OCI-LY1 (cell line): Measurements from ENCODE around the gene SMCO3.

Source experiments
- H2AFZ ChIP-seq: fragments of 200-600 bp; sonication (generic), shearing (Covaris generic); 2 replicates; pipeline ENCODE4 v1.6.0; 2014; ENCODE audit warnings: antibody characterized with exemption, mild to moderate bottlenecking, low read length
- H3F3A ChIP-seq: fragments of 200-600 bp; sonication (generic), shearing (Covaris generic); 2 replicates; pipeline ENCODE4 v1.6.0; 2014; ENCODE audit warnings: mild to moderate bottlenecking, antibody characterized with exemption, low read length, moderate library complexity; ENCODE audit not compliant: insufficient read depth
- H3K27ac ChIP-seq: fragments of 200-600 bp; sonication (generic); 2 replicates; pipeline ENCODE4 v1.5.1; 2014; ENCODE audit warnings: low read length, mixed run types, mild to moderate bottlenecking, low read depth; ENCODE audit not compliant: poor library complexity, severe bottlenecking
- H3K27me3 ChIP-seq: fragments of 200-600 bp; sonication (generic); 2 replicates; pipeline ENCODE4 v1.6.0; 2014; ENCODE audit warnings: antibody characterized with exemption, mild to moderate bottlenecking, low read length, moderate library complexity; ENCODE audit not compliant: insufficient read depth
- H3K36me3 ChIP-seq: fragments of 200-600 bp; sonication (generic); 2 replicates; pipeline ENCODE4 v1.6.1; 2014; ENCODE audit warnings: mild to moderate bottlenecking, antibody characterized with exemption, low read length, moderate library complexity, mixed read lengths; ENCODE audit not compliant: insufficient read depth
- H3K4me1 ChIP-seq: fragments of 200-600 bp; sonication (generic); 2 replicates; pipeline ENCODE4 v1.5.1; 2014; ENCODE audit warnings: mild to moderate bottlenecking, low read length, moderate library complexity; ENCODE audit not compliant: insufficient read depth, severe bottlenecking
- H3K4me2 ChIP-seq: fragments of 200-600 bp; sonication (generic), shearing (Covaris generic); 2 replicates; pipeline ENCODE4 v1.6.1; 2014; ENCODE audit warnings: low read length
- H3K4me3 ChIP-seq: fragments of 200-600 bp; sonication (generic); 2 replicates; pipeline ENCODE4 v1.5.1; 2014; ENCODE audit warnings: low read length, low read depth, mild to moderate bottlenecking, mixed read lengths; ENCODE audit not compliant: poor library complexity, severe bottlenecking
- H3K79me2 ChIP-seq: fragments of 200-600 bp; shearing (Covaris generic); 2 replicates; pipeline ENCODE4 v1.6.1; 2016; ENCODE audit warnings: mixed run types, low read length, mixed read lengths; ENCODE audit not compliant: insufficient read depth
- H3K9ac ChIP-seq: fragments of 200-600 bp; sonication (generic), shearing (Covaris generic); 2 replicates; pipeline ENCODE4 v1.6.1; 2014; ENCODE audit warnings: mild to moderate bottlenecking, low read length, mixed read lengths
- H3K9me2 ChIP-seq: fragments of 200-600 bp; sonication (generic), shearing (Covaris generic); 2 replicates; pipeline ENCODE4 v1.6.1; 2014; ENCODE audit warnings: low read depth, mild to moderate bottlenecking, low read length, mixed read lengths
- H3K9me3 ChIP-seq: fragments of 200-600 bp; shearing (Covaris generic); 2 replicates; pipeline ENCODE4 v1.6.1; 2014; ENCODE audit warnings: low read length, mixed read lengths
- H4K20me1 ChIP-seq: fragments of 200-600 bp; sonication (generic), shearing (Covaris generic); 2 replicates; pipeline ENCODE4 v1.6.0; 2016; ENCODE audit warnings: mild to moderate bottlenecking, low read length; ENCODE audit not compliant: insufficient read depth
- EZH2 ChIP-seq: fragments of 200-600 bp; sonication (generic), shearing (Covaris generic); IDR thresholded peaks from 2 replicates; pipeline ENCODE4 v1.8.0; 2017; ENCODE audit warnings: borderline replicate concordance, mixed run types, mild to moderate bottlenecking, antibody characterized with exemption, low read length, moderate library complexity, mixed read lengths
- TF ChIP-seq, protein P1 (sequence below): fragments of 200-600 bp; sonication (generic), shearing (Covaris generic); IDR thresholded peaks from 2 replicates; pipeline ENCODE4 v1.5.1; 2017; ENCODE audit warnings: mild to moderate bottlenecking, antibody characterized with exemption, low read length, moderate library complexity, mixed read lengths

SMCO3 gene

DNA sequence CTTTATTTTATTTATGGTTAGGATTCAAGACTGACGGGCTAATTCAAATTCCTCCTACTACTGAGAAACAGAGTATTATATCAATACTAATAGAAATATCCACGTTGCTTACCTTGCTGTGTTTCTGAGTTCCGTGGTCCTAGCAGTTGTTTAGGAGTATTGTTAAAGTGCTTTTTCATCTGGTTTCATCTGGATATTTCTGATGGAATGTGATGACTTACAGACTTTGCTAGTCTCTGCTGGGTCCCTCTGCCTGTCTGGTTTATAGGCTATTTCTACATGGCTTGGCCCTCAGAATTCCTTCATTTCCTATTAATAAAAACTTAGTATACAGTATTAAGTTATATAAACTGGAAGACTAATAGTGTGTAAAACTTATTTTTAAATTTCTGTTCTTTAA is at the start of gene SMCO3:
SMCO3 (minus strand) TSS at position 169 of the 400 bp plus-strand sequence. CDS start 7,502 bp downstream, outside the sequence.
- Histone ChIP-seq H3K9me2 (no peaks in the 10 kb centered on the region), H3K27me3 (no peaks in the 10 kb centered on the region), H4K20me1 (no peaks in the 10 kb centered on the region), H3K4me2 (no peak within 1 kb of the TSS), H3K4me3 (no peak within 1 kb of the TSS), H3K4me1 (peaks cover 7% of the 10 kb centered on the region), H3K9ac (no peak within 1 kb of the TSS), H2AFZ (no peak within 1 kb of the TSS), H3K79me2 (no peaks in the 10 kb centered on the region), H3F3A (no peaks in the 10 kb centered on the region), H3K36me3 (no peaks in the 10 kb centered on the region; the same call in 1 of the 2 replicates), H3K9me3 (no peaks in the 10 kb centered on the region), H3K27ac (no peak within 1 kb of the TSS)
- TF ChIP-seq EZH2 = no peak
- TF ChIP-seq, protein P1, sequence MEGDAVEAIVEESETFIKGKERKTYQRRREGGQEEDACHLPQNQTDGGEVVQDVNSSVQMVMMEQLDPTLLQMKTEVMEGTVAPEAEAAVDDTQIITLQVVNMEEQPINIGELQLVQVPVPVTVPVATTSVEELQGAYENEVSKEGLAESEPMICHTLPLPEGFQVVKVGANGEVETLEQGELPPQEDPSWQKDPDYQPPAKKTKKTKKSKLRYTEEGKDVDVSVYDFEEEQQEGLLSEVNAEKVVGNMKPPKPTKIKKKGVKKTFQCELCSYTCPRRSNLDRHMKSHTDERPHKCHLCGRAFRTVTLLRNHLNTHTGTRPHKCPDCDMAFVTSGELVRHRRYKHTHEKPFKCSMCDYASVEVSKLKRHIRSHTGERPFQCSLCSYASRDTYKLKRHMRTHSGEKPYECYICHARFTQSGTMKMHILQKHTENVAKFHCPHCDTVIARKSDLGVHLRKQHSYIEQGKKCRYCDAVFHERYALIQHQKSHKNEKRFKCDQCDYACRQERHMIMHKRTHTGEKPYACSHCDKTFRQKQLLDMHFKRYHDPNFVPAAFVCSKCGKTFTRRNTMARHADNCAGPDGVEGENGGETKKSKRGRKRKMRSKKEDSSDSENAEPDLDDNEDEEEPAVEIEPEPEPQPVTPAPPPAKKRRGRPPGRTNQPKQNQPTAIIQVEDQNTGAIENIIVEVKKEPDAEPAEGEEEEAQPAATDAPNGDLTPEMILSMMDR = no peak

DNA sequence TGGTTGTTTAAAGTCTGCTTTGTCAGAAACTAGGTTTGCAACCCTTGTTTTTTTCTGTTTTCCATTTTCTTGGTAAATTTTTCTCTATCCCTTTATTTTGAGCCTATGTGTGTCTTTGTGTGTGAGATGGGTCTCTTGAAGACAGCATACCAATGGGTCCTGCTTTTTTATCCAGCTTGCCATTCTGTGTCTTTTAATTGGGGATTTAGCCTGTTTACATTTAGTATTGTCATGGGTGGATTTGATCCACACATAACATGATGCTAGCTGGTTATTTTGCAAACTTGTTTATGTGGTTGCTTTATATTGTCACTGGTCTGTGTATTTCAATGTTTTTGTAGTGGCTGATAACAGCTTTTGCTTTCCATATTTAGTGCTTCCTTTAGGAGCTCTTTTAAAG is 46.5 kb upstream of the SMCO3 start:
- Histone ChIP-seq H3K27ac (no peak overlapping the region), H3K36me3 (no peaks in the 10 kb centered on the region; the same call in 1 of the 2 replicates), H3K4me3 (no peak overlapping the region), H3K79me2 (no peaks in the 10 kb centered on the region), H2AFZ (no peak overlapping the region), H3K9me3 (peaks cover 5% of the 10 kb centered on the region; the same call in 1 of the 2 replicates), H3K4me1 (peaks cover 4% of the 10 kb centered on the region), H3K9me2 (no peaks in the 10 kb centered on the region), H3F3A (no peaks in the 10 kb centered on the region), H3K4me2 (no peak overlapping the region), H3K27me3 (no peaks in the 10 kb centered on the region), H3K9ac (no peak overlapping the region), H4K20me1 (no peaks in the 10 kb centered on the region)
- TF ChIP-seq, protein P1 = no peak
- TF ChIP-seq EZH2 = no peak

GRCh38 chr12:14858513-14858912 is 44.5 kb upstream of the SMCO3 start:
- TF ChIP-seq, protein P1 = no peak
- no peak for TF ChIP-seq EZH2

More at GRCh38 chr12:14858513-14858912, 44.5 kb upstream of the SMCO3 start:
- Histone ChIP-seq H3K36me3 (no peaks in the 10 kb centered on the region; the same call in 1 of the 2 replicates), H3K4me1 (peaks cover 21% of the 10 kb centered on the region), H3F3A (no peaks in the 10 kb centered on the region), H3K27ac (no peak overlapping the region), H3K9ac (no peak overlapping the region), H3K9me2 (no peaks in the 10 kb centered on the region), H3K4me3 (no peak overlapping the region), H3K9me3 (peaks cover 5% of the 10 kb centered on the region; the same call in 1 of the 2 replicates), H2AFZ (no peak overlapping the region), H3K79me2 (no peaks in the 10 kb centered on the region), H4K20me1 (no peaks in the 10 kb centered on the region), H3K27me3 (no peaks in the 10 kb centered on the region), H3K4me2 (no peak overlapping the region)
